GM23338 (cell line): Measurements from ENCODE around the gene TPH1. TPM values are rescaled to one million over a fixed set of nuclear protein-coding genes. Genes with fewer than 3 reads are reported as not detected.

Experiments used
- ATAC-seq: fragments of 200-7000 bp; cut with Tn5 transposase; 3 replicates; pipeline ENCODE4 v1.9.1; 2020
- DNase-seq: peaks from one replicate; pipeline ENCODE4 v3.0.0-alpha.2; 2015; ENCODE audit warnings: low spot score
- H2AFZ ChIP-seq: fragments of 200-600 bp; sonication (generic); 2 replicates; pipeline ENCODE4 v1.8.0; 2016; ENCODE audit warnings: antibody characterized with exemption, mild to moderate bottlenecking, moderate library complexity
- H3F3A ChIP-seq: fragments of 200-600 bp; sonication (generic); replicated peaks from 2 replicates; pipeline ENCODE4 v1.8.0; 2017; ENCODE audit warnings: antibody characterized with exemption, mixed run types, low read depth
- H3K27ac ChIP-seq: fragments of 200-600 bp; sonication (generic); 2 replicates; pipeline ENCODE4 v1.6.1; 2016; ENCODE audit warnings: low read depth
- H3K27me3 ChIP-seq: fragments of 200-600 bp; sonication (generic); 2 replicates; pipeline ENCODE4 v1.8.0; 2016; ENCODE audit warnings: mild to moderate bottlenecking, mixed run types, moderate library complexity; ENCODE audit not compliant: insufficient read depth
- H3K36me3 ChIP-seq: fragments of 200-600 bp; sonication (generic); 2 replicates; pipeline ENCODE4 v1.8.0; 2016; ENCODE audit warnings: mild to moderate bottlenecking; ENCODE audit not compliant: insufficient read depth
- H3K4me1 ChIP-seq: fragments of 200-600 bp; sonication (generic); 2 replicates; pipeline ENCODE4 v1.8.0; 2016; ENCODE audit warnings: mild to moderate bottlenecking, moderate library complexity; ENCODE audit not compliant: insufficient read depth
- H3K4me2 ChIP-seq: fragments of 200-600 bp; sonication (generic); 2 replicates; pipeline ENCODE4 v1.7.1; 2017; ENCODE audit warnings: mixed run types
- H3K4me3 ChIP-seq: fragments of 200-600 bp; sonication (generic); 2 replicates; pipeline ENCODE4 v1.6.1; 2016; ENCODE audit warnings: mixed run types
- H3K79me2 ChIP-seq: fragments of 200-600 bp; sonication (generic); replicated peaks from 2 replicates; pipeline ENCODE4 v1.8.0; 2017; ENCODE audit warnings: mild to moderate bottlenecking; ENCODE audit not compliant: insufficient read depth
- H3K9me2 ChIP-seq: fragments of 200-600 bp; sonication (generic); 2 replicates; pipeline ENCODE4 v1.8.0; 2017; ENCODE audit not compliant: insufficient read depth
- H4K20me1 ChIP-seq: fragments of 200-600 bp; sonication (generic); replicated peaks from 2 replicates; pipeline ENCODE4 v1.8.0; 2017; ENCODE audit warnings: mild to moderate bottlenecking; ENCODE audit not compliant: insufficient read depth
- H3K27ac Mint-ChIP-seq: 2 replicates; pipeline ENCODE4 v1.8.0; 2020; ENCODE audit warnings: inconsistent platforms, mild to moderate bottlenecking, moderate library complexity, mixed read lengths
- H3K27me3 Mint-ChIP-seq: 3 replicates; pipeline ENCODE4 v1.8.0; 2022; ENCODE audit warnings: low read depth, mild to moderate bottlenecking, moderate library complexity, mixed read lengths, inconsistent platforms; ENCODE audit not compliant: insufficient read depth, poor library complexity
- H3K36me3 Mint-ChIP-seq: 3 replicates; pipeline ENCODE4 v1.8.0; 2021; ENCODE audit warnings: low read depth, mild to moderate bottlenecking, inconsistent platforms, moderate library complexity, mixed read lengths
- H3K4me1 Mint-ChIP-seq: 3 replicates; pipeline ENCODE4 v1.8.0; 2020; ENCODE audit warnings: mild to moderate bottlenecking, inconsistent platforms, mixed read lengths
- H3K4me3 Mint-ChIP-seq: 3 replicates; pipeline ENCODE4 v1.8.0; 2021; ENCODE audit warnings: moderate library complexity, mild to moderate bottlenecking, inconsistent platforms, mixed read lengths
- H3K9me3 Mint-ChIP-seq: 3 replicates; pipeline ENCODE4 v1.8.0; 2020; ENCODE audit warnings: moderate library complexity, mild to moderate bottlenecking, inconsistent platforms, mixed read lengths
- CREB1 ChIP-seq: fragments of 250-450 bp; sonication (Bioruptor Pico); IDR thresholded peaks from 2 replicates; pipeline ENCODE4 v1.5.0; 2020; ENCODE audit warnings: low read depth, mild to moderate bottlenecking, moderate library complexity
- EZH2 ChIP-seq: fragments of 200-600 bp; sonication (generic); IDR thresholded peaks from one replicate; pipeline ENCODE4 v1.8.0; 2017; ENCODE audit warnings: antibody characterized with exemption, mild to moderate bottlenecking, low read depth; ENCODE audit not compliant: unreplicated experiment
- EZH2phosphoT487 ChIP-seq: fragments of 200-600 bp; sonication (generic); IDR thresholded peaks from one replicate; pipeline ENCODE4 v1.8.1; 2018; ENCODE audit warnings: antibody characterized with exemption; ENCODE audit not compliant: unreplicated experiment
- POLR2AphosphoS5 ChIP-seq: IDR thresholded peaks from 2 replicates; pipeline ENCODE4 v1.6.1; 2016; ENCODE audit warnings: antibody characterized with exemption, low read depth
- STAT1 ChIP-seq: IDR thresholded peaks from one replicate; pipeline ENCODE4 v1.6.1; 2016; ENCODE audit warnings: antibody characterized with exemption; ENCODE audit not compliant: unreplicated experiment
- ZNF331 ChIP-seq: fragments of 250-450 bp; sonication (Bioruptor Pico); IDR thresholded peaks from 2 replicates; pipeline ENCODE4 v1.5.0; 2020; ENCODE audit warnings: low read depth, mild to moderate bottlenecking, moderate library complexity
- ZNF462 ChIP-seq: fragments of 250-450 bp; sonication (Bioruptor Pico); IDR thresholded peaks from 2 replicates; pipeline ENCODE4 v1.5.0; 2020; ENCODE audit warnings: mild to moderate bottlenecking, moderate library complexity
- polyA plus RNA-seq: library from polyadenylated mRNA; unstranded; fragments of >200 nt; fragmentation: Nextera tagmentation; extraction: Ambion mirVana; gene quantifications from 2 replicates; pipeline ENCODE4 v1.2.1, GENCODE V29; 2016
- total RNA-seq: library from RNA; depleted of rRNA; stranded (reverse); fragments of >200 nt; shearing (Covaris generic); gene quantifications from 2 replicates; pipeline ENCODE4 v1.2.3, GENCODE V29; 2014
- TF ChIP-seq, protein P1 (sequence below), 2 experiments: fragments of 200-600 bp in 1 of 2; sonication (generic) in 1 of 2; conservative IDR thresholded peaks; 2 replicates each; pipeline versions ENCODE4 v1.5.1 to v1.6.1; 2016 to 2017; ENCODE audit warnings: antibody characterized with exemption in 2 of 2, low read depth in 2 of 2, mild to moderate bottlenecking in 2 of 2, moderate library complexity in 1 of 2
- TF ChIP-seq, protein P2 (sequence below): IDR thresholded peaks from 2 replicates; pipeline ENCODE4 v1.6.1; 2016; ENCODE audit warnings: antibody characterized with exemption
- TF ChIP-seq, protein P3 (sequence below): IDR thresholded peaks from one replicate; pipeline ENCODE4 v1.6.1; 2018; ENCODE audit warnings: antibody characterized with exemption; ENCODE audit not compliant: unreplicated experiment

TPH1 gene
- total and polyA plus RNA-seq, 2 experiments from 2014 or later: 0.07 to 0.13 TPM

- Histone ChIP-seq H3K79me2 (no peaks in the 10 kb centered on the region), H3K9me2 (no peaks in the 10 kb centered on the region; the same call in 1 of the 2 replicates), H3K36me3 (no peaks in the 10 kb centered on the region), H3K27me3 (peaks cover 26% of the 10 kb centered on the region), H3K4me3 (no peak overlapping the region), H3F3A (no peaks in the 10 kb centered on the region), H2AFZ (no peak overlapping the region), H4K20me1 (0 out of 2 replicates have a peak, but pooled peaks cover 7% of the 10 kb centered on the region), H3K27ac (no peak overlapping the region), H3K4me2 (no peak overlapping the region), H3K4me1 (no peaks in the 10 kb centered on the region)
- H3K4me3 Mint-ChIP-seq: no peak overlapping the region
- no peak overlapping the region for H3K27ac Mint-ChIP-seq
- H3K4me1 Mint-ChIP-seq: no peaks in the 10 kb centered on the region
- no peak for DNase-seq
- no peaks in the 10 kb centered on the region for H3K36me3 Mint-ChIP-seq
- H3K27me3 Mint-ChIP-seq: peaks cover 8% of the 10 kb centered on the region
- no peaks in the 10 kb centered on the region for H3K9me3 Mint-ChIP-seq
- TF ChIP-seq, protein P1, sequence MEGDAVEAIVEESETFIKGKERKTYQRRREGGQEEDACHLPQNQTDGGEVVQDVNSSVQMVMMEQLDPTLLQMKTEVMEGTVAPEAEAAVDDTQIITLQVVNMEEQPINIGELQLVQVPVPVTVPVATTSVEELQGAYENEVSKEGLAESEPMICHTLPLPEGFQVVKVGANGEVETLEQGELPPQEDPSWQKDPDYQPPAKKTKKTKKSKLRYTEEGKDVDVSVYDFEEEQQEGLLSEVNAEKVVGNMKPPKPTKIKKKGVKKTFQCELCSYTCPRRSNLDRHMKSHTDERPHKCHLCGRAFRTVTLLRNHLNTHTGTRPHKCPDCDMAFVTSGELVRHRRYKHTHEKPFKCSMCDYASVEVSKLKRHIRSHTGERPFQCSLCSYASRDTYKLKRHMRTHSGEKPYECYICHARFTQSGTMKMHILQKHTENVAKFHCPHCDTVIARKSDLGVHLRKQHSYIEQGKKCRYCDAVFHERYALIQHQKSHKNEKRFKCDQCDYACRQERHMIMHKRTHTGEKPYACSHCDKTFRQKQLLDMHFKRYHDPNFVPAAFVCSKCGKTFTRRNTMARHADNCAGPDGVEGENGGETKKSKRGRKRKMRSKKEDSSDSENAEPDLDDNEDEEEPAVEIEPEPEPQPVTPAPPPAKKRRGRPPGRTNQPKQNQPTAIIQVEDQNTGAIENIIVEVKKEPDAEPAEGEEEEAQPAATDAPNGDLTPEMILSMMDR (conservative IDR thresholded peaks at IDR 0.05; ENCODE audit: low read depth in 2 of 2): no peak
- TF ChIP-seq EZH2phosphoT487 (no peak), EZH2 (no peak), CREB1 (no peak), STAT1 (no peak), ZNF462 (no peak), ZNF331 (no peak), POLR2AphosphoS5 (no peak)
- TF ChIP-seq, protein P2, sequence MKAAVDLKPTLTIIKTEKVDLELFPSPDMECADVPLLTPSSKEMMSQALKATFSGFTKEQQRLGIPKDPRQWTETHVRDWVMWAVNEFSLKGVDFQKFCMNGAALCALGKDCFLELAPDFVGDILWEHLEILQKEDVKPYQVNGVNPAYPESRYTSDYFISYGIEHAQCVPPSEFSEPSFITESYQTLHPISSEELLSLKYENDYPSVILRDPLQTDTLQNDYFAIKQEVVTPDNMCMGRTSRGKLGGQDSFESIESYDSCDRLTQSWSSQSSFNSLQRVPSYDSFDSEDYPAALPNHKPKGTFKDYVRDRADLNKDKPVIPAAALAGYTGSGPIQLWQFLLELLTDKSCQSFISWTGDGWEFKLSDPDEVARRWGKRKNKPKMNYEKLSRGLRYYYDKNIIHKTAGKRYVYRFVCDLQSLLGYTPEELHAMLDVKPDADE: no peak
- TF ChIP-seq, protein P3, sequence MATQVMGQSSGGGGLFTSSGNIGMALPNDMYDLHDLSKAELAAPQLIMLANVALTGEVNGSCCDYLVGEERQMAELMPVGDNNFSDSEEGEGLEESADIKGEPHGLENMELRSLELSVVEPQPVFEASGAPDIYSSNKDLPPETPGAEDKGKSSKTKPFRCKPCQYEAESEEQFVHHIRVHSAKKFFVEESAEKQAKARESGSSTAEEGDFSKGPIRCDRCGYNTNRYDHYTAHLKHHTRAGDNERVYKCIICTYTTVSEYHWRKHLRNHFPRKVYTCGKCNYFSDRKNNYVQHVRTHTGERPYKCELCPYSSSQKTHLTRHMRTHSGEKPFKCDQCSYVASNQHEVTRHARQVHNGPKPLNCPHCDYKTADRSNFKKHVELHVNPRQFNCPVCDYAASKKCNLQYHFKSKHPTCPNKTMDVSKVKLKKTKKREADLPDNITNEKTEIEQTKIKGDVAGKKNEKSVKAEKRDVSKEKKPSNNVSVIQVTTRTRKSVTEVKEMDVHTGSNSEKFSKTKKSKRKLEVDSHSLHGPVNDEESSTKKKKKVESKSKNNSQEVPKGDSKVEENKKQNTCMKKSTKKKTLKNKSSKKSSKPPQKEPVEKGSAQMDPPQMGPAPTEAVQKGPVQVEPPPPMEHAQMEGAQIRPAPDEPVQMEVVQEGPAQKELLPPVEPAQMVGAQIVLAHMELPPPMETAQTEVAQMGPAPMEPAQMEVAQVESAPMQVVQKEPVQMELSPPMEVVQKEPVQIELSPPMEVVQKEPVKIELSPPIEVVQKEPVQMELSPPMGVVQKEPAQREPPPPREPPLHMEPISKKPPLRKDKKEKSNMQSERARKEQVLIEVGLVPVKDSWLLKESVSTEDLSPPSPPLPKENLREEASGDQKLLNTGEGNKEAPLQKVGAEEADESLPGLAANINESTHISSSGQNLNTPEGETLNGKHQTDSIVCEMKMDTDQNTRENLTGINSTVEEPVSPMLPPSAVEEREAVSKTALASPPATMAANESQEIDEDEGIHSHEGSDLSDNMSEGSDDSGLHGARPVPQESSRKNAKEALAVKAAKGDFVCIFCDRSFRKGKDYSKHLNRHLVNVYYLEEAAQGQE: no peak
- ATAC-seq: no peak
These were observed 4.8 kb upstream of the TPH1 start for GRCh38 chr11:18050848-18051247.
